GM20000 (cell line): ENCODE measurements around the gene BEAN1.

Experiments
- DNase-seq: peaks from one replicate; pipeline ENCODE4 v3.0.0; 2012; ENCODE audit warnings: low spot score
- TF ChIP-seq, protein P1 (sequence below): IDR thresholded peaks from 2 replicates; pipeline ENCODE4 v1.5.1; 2012; ENCODE audit warnings: mild to moderate bottlenecking, control low read depth; ENCODE audit errors: extremely low read depth, missing control alignments

The BEAN1 gene

DNA sequence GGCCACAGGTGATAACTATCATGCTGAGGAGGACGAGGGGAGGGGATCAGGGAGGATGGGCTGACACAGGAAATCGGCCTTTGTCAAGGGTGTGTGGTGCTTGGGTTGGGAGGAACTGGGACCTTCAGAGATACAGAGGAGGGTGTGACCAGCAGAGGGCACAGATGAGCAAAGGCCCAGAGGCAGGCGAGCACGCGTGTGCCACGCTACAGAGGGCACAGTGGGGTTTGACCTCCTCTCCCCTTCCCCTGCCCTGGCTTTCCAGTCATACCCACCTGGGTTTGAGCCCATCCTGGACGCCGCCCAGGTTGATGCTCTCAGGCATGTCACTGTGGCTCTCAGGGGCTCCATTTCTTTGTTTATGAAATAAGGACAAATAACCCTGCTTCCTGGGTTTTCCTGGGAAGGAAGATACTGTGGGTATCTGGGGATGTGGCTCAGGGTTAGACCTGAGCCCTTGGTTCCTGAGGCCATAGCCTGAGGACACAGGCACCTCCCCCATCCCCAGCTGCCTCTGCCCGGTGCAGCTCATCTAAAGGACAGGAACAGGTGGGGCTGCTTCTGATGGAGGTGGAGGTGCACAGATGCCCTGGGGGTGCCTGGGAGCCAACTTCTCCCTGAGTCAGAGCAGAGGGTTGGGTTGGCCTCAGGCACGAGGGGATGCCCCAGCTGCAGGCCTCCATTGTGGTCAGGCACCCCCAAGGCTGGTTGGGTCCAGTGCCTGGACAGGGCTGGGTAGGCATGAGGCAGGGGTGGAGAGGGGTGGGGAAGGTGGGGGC lies 51.8 kb downstream of the BEAN1 start:
- TF ChIP-seq, protein P1, sequence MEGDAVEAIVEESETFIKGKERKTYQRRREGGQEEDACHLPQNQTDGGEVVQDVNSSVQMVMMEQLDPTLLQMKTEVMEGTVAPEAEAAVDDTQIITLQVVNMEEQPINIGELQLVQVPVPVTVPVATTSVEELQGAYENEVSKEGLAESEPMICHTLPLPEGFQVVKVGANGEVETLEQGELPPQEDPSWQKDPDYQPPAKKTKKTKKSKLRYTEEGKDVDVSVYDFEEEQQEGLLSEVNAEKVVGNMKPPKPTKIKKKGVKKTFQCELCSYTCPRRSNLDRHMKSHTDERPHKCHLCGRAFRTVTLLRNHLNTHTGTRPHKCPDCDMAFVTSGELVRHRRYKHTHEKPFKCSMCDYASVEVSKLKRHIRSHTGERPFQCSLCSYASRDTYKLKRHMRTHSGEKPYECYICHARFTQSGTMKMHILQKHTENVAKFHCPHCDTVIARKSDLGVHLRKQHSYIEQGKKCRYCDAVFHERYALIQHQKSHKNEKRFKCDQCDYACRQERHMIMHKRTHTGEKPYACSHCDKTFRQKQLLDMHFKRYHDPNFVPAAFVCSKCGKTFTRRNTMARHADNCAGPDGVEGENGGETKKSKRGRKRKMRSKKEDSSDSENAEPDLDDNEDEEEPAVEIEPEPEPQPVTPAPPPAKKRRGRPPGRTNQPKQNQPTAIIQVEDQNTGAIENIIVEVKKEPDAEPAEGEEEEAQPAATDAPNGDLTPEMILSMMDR, result peak; percentile 86
- DNase-seq, result peak; percentile 86

DNA sequence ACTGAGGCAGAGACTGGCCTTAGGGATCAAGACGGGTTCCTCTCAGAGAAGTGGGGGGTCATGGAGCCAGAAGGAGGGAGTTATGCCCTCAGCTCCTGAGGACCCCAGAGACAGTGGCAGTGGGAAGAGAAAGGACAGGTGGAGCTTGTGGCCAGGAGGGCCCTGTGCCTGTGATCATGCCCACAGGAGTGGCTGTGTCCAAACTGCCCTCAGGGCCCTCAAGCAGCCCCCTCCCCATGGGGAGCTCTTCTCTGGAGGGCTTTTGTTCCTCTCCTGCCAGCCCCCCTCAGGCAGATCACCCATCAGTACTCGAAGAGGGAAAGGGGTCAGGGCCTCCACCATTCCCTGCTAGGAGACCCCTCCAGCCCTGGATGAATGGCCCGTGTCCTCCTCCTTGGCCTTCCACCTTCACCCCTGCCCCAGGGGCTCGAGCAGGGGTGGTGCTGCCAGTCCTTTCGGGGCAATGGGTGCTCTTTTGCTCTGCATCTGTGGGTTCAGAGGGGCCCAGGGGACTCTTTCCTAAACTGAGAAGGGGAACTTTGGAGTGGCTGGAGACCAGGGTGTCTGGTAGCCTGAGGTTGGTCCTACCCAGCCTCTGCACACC lies 52.7 kb downstream of the BEAN1 start:
- TF ChIP-seq, protein P1, result no peak
- DNase-seq, result no peak

DNA sequence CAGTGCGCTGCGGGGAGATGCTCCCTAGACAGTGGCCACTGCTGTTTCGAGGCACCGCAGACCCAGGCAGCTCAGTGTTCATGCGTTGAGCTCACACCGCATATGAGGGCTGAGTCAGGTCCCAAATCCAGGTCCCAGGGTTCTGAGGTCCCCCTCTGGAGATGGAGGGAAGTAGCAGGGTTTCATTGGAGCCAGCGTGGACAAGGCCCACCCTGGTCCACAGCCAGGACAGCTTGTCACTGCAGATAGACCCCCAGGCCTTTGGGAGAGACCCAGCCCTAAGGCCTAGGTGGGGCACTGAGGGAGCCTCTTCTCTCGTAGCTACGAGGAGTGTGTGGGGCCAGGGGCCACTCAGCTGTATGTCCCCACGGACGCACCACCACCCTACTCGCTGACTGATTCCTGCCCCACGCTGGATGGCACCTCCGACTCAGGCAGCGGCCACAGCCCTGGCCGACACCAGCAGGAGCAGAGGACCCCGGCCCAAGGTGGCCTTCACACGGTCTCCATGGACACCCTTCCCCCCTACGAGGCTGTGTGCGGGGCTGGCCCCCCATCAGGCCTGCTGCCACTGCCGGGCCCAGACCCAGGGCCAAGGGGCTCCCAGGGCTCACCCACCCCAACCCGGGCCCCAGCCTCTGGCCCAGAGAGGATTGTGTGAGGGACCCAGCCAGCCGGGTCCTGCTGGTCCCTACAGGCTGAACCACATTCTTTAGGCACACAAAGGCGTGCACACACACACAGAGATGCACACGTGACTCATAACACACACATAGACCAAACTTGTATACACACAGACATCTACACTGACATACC lies 53.4 kb downstream of the BEAN1 start:
- no peak for DNase-seq
- TF ChIP-seq, protein P1, result no peak

DNA sequence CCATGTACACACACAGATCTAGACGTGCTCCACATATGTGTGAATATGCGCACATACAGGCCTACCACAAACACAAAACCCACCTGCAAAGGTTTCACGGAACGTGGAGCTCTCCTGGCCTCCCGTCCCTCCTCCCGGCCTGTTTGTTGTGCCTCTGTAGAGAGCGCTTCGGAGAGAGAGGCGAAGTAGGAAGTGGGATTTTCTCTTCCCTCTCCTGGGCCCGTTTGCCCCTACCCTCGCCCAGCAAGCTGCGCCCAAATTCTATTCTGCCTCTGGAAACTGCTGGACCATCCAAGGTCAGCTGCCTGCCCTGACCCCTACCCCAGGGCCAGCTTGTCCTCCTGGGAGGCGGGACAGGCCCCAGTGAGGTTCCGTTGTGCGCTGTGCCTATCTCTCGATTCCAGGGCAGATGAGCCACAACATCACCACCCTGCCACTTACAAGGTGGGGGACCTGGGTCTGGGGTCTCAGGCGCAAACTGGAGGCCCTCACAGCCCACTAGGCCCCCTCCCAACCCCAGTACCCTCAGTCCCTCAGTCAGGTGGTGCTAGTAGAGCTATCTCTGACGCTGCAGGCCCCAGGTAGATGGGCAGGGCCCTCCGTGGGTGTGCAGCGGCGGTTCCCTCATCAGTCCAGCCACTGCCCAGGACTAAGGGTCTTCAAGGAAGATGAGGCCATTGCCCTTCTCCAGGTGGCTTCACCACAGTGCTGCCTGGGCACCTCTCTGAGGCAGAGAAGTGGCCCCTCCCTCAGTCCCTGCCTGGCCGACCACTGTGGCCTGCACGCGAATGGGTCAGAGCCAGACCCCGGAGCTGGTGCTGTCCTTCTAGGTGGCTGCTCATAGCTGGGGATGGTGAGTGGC lies 54.2 kb downstream of the BEAN1 start:
- no peak for DNase-seq
- TF ChIP-seq, protein P1, result no peak

DNA sequence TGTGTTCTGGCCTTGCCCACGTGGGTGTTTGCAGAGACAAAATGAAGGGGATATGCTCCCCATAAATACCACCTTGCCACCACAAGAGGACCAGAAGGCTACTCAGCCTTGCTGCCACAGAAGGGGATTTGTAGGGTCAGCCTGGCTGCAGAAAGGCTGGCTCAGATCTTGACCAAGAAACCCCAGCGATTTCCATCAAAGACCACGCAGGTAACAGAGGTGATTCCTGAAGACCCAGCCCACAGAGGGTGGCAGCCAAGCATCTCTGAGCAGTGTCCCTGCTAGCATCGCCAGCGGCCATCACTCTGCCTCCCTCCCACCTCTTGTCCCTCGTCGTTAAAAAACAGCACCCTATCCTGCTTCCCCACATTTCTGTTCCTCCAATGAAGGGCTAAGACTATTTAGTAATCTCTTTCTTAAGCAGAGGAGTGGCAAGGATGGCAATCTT lies 54.9 kb downstream of the BEAN1 start:
- TF ChIP-seq, protein P1, result no peak
- DNase-seq, result no peak

DNA sequence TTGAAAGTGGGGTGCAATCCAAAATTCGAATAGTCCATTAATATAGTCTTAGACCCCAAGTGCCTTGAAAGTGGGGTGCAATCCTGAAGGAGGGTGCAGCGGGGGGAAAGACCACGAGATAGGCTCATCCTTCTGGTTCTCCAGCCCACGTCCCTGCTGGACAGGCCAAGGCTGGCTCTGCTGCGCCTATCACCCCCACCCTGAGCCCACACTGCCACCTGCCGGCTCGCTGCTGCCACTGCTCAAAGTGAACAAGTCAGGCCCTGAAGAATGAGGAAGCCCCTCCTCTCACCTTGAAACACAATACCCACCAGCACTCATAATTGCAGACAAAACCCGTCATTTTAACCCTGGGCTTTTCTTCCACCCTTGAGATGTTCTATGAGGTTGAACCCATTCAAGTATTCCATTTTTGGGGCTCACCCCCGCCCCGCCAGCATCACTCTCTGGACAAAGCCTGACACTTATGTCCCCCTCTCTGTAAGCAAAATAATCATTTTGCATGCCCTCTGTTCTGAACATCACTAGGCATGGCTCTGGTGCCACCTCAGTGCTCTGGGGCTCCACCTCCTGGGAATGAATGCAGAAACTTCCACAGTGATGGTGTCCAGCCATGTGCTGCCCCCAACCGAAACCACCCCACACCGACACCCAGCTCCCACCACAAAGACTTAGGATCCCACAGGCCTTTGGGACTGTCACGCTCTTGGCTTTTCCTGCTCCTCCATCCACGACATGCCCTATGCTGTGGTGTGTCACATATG lies 56.8 kb downstream of the BEAN1 start:
- TF ChIP-seq, protein P1, result peak; percentile 98

More for the DNA sequence above, 56.8 kb downstream of the BEAN1 start:
- peak; percentile 84 for DNase-seq
